K562 (cell line): Measurements from ENCODE around the gene REX1BD.

ENCODE experiments used
- FOS ChIP-seq: IDR thresholded peaks from 3 replicates; pipeline ENCODE4 v1.6.1; 2011; ENCODE audit not compliant: insufficient read length; ENCODE audit errors: extremely low read depth
- HCFC1 ChIP-seq: IDR thresholded peaks from 2 replicates; pipeline ENCODE4 v1.6.1; 2012; ENCODE audit warnings: low read depth, low read length, improper control_type of control experiment
- MED1 ChIP-seq: sonication (generic); formaldehyde crosslinking; IDR thresholded peaks from 2 replicates; pipeline ENCODE4 v1.8.1; 2023; ENCODE audit warnings: missing genetic modification reagents, borderline replicate concordance
- PHB2 ChIP-seq: fragments of 450-650 bp; IDR thresholded peaks from 2 replicates; pipeline ENCODE4 v1.6.1; 2017; ENCODE audit warnings: low read depth
- TBL1XR1 ChIP-seq, 2 experiments: IDR thresholded peaks; 2 replicates each; pipeline ENCODE4 v1.6.1; 2012; ENCODE audit warnings: improper control_type of control experiment in 2 of 2, low read length in 2 of 2, mild to moderate bottlenecking in 1 of 2
- TF ChIP-seq, protein P1 (sequence below), 3 experiments: IDR thresholded peaks in 2 of 3; conservative IDR thresholded peaks in 1 of 3; 2 replicates each; pipeline ENCODE4 v1.5.1; 2011 to 2012; ENCODE audit warnings: low read length in 3 of 3, mild to moderate bottlenecking in 3 of 3, control low read depth in 2 of 3, improper control_type of control experiment in 1 of 3, inconsistent platforms in 1 of 3, low read depth in 1 of 3, mixed read lengths in 1 of 3, moderate library complexity in 1 of 3; ENCODE audit not compliant: insufficient read depth in 2 of 3

DNA sequence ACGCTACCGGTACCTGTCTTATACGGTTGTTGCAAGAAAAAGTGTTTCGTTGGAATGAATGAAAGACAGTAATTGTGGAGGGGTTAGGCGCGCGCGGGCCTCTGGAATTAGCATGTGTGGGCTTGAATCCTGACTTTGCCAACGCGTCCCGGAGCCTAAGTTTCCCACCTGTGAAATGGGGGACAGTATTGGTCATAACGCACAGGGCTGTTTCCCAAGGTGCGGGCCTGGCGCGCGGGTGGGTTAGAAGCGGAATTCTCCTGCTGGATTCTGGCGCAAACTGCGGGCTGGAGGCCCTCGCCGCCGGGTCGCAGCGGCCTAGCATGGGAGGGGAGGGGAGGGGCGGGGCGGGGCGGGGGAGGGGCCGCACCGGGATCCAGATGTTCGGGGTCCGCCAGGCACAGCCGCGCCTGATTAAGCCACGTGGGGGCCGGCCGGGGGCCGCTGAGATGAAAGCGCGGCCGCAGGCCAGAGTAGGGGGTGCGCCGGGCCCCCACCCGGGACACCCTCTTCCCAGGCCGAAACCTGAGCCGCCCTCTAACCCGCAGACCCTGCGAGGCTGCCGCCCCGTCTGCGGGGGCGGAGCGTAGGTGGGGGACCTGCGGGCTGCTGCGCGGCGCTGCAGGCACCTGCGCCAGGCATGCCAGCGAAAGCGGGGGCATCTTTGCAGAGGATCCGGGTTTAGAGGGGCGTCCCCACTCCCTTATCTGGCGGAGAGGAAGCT lies 22.9 kb downstream of the REX1BD start:
- TF ChIP-seq PHB2: no peak
- TF ChIP-seq MED1 (CRISPR knock-in tag): no peak
- TF ChIP-seq, protein P1, sequence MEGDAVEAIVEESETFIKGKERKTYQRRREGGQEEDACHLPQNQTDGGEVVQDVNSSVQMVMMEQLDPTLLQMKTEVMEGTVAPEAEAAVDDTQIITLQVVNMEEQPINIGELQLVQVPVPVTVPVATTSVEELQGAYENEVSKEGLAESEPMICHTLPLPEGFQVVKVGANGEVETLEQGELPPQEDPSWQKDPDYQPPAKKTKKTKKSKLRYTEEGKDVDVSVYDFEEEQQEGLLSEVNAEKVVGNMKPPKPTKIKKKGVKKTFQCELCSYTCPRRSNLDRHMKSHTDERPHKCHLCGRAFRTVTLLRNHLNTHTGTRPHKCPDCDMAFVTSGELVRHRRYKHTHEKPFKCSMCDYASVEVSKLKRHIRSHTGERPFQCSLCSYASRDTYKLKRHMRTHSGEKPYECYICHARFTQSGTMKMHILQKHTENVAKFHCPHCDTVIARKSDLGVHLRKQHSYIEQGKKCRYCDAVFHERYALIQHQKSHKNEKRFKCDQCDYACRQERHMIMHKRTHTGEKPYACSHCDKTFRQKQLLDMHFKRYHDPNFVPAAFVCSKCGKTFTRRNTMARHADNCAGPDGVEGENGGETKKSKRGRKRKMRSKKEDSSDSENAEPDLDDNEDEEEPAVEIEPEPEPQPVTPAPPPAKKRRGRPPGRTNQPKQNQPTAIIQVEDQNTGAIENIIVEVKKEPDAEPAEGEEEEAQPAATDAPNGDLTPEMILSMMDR (IDR thresholded peaks at IDR 0.05 in 2 of 3, conservative IDR thresholded peaks at IDR 0.05 in 1 of 3; ENCODE audit: insufficient read depth in 2 of 3, low read depth in 1 of 3, low read length in 3 of 3): no peak
- TF ChIP-seq TBL1XR1 (IDR thresholded peaks at IDR 0.05; ENCODE audit: low read length in 2 of 2): no peak
- TF ChIP-seq HCFC1: no peak
- no peak for TF ChIP-seq FOS
